SKM-1 treated with dmso at 0.1 percent for 144 hours (cell line): ENCODE data around the gene PCDHB8.
"Not testable (repeated sequence)": the region's sequence is repeated elsewhere in the genome, so short reads cannot be mapped to it uniquely, and the experiment has no call there.

Source experiments
- DNase-seq: peaks from one replicate; lab custom pipeline; 2025; ENCODE audit not compliant: unreplicated experiment; lab: John Stamatoyannopoulos, UW

PCDHB8 gene

GRCh38 chr5:141225421-141225820 is 47.8 kb downstream of the PCDHB8 start:
- not testable (repeated sequence) for DNase-seq
